Loucy (cell line): Measurements from ENCODE around the gene ATAD3B.
"Not testable (repeated sequence)": the region's sequence is repeated elsewhere in the genome, so short reads cannot be mapped to it uniquely, and the experiment has no call there.

Experiments used
- CTCF ChIP-seq: fragments of 200-600 bp; sonication (generic); conservative IDR thresholded peaks from 2 replicates; pipeline ENCODE4 v1.5.1; 2014; ENCODE audit warnings: mild to moderate bottlenecking, antibody characterized with exemption, low read length
- EZH2phosphoT487 ChIP-seq: fragments of 200-600 bp; IDR thresholded peaks from 2 replicates; pipeline ENCODE4 v1.6.1; 2018; ENCODE audit warnings: antibody characterized with exemption, mild to moderate bottlenecking, moderate library complexity, borderline replicate concordance

DNA sequence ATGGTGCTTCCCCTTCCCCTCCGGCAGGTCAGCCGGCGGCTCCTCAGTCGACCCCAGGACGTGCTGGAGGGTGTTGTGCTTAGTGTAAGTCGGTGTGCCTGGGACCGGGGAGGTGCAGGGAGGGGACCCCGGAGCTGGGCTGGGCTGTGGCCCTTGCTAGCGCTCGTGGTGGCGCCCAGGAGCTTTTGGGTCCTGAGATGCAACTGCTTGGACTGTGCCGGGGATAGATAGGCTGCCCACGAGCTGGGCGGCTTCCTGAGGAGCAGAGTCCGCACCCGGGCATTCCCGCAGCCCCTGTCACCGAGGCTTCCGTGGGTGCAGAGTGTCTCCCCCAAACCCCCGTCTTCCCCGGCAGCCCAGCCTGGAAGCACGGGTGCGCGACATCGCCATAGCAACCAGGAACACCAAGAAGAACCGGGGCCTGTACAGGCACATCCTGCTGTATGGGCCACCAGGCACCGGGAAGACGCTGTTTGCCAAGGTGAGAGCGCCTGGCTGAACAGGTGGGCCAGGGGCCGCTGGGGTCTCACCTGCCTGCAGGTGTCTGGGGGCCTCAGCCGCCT, 14.3 kb downstream of the ATAD3B start:
- TF ChIP-seq CTCF, EZH2phosphoT487: not testable (repeated sequence)
